ENCODE data around the gene TMEM229B. TPM values are rescaled to one million over a fixed set of nuclear protein-coding genes. Genes with fewer than 3 reads are reported as not detected.

TMEM229B gene
- total RNA-seq, 1 donor from 2014 or later: 9.8 TPM

DNA sequence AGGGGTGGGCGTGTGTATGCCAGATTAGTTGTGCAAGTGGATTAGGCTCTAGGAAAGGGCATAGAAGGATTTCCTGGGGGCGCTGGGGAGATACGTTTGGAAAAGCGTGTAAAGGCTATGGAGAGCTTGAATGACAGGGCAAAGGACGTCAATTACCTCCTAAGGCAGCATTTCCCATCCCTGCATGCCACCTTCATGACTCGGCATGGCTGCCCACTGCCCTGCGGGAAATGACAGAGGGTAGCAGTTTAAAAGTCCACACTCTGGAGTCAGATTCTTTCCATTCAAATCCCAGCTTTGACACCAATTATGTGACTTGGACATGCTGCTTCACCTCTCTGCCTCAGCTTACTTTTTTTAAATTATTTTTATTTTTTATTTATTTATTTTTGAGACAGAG lies 14.8 kb upstream of the TMEM229B start:
- Histone ChIP-seq H3K27me3 (no peaks in the 10 kb centered on the region), H3K9me3 (no peaks in the 10 kb centered on the region), H3K4me1 (no peaks in the 10 kb centered on the region), H3K4me3 (no peak overlapping the region), H3K27ac (no peak overlapping the region), H3K36me3 (no peaks in the 10 kb centered on the region)
- intact Hi-C loops (cut with DNase I): no loop called here
- no peak for TF ChIP-seq CTCF (IDR thresholded peaks at IDR 0.05)
- TF ChIP-seq POLR2A (IDR thresholded peaks at IDR 0.05): no peak
- no peak for TF ChIP-seq POLR2AphosphoS5 (IDR thresholded peaks at IDR 0.05; ENCODE audit: insufficient read depth in 1 of 2, low read depth in 1 of 2)
- no peak for DNase-seq (ENCODE audit: extremely low spot score in 2 of 2)

DNA sequence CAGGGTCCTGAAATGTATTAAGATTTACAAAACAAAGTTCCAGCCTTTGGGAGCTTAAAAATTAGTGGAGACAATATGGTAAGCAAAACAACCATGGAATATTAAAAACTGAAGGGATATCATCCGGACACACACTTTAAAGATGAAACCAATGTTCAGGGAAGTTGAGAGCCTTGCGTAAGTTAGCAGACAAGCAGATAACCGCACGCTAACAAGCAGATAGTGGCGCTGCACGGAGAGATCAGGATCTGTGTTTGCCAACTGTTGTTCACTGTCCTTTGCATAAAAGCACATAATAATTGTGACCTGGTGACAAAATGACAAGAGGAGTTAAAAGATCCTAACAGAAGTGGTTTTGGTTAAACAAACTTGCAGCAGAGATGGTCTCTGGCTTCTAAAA lies 14.3 kb upstream of the TMEM229B start:
- no peak overlapping the region for H3K4me3 ChIP-seq
- H3K4me1 ChIP-seq: no peaks in the 10 kb centered on the region
- intact Hi-C loops (cut with DNase I): no loop called here
- no peaks in the 10 kb centered on the region for H3K36me3 ChIP-seq
- DNase-seq (ENCODE audit: extremely low spot score in 2 of 2): no peak
- TF ChIP-seq POLR2AphosphoS5 (IDR thresholded peaks at IDR 0.05; ENCODE audit: insufficient read depth in 1 of 2, low read depth in 1 of 2): no peak
- TF ChIP-seq CTCF (IDR thresholded peaks at IDR 0.05): no peak
- TF ChIP-seq POLR2A (IDR thresholded peaks at IDR 0.05): no peak
- no peaks in the 10 kb centered on the region for H3K9me3 ChIP-seq
- no peaks in the 10 kb centered on the region for H3K27me3 ChIP-seq
- no peak overlapping the region for H3K27ac ChIP-seq

DNA sequence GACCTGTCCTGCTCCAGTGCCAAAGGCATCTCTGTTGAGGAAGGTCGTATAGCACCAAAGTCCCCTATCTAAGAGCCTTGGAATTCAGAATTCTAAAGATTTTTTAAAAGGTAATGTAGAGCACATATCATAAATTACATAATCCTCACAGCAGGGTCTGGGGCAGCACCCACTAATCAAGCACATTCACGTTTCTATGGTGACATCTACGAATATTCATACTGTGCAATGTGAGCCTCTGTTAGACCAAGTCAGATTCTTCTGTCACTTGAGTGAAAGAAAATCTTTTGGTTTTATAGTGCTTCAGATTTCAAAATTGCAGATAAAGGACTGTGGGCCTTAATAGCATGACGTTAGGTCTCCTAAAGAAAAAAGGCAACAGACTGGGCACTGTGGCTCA lies 13.1 kb upstream of the TMEM229B start:
- intact Hi-C loops (cut with DNase I): no loop called here
- Histone ChIP-seq H3K9me3 (no peaks in the 10 kb centered on the region), H3K36me3 (no peaks in the 10 kb centered on the region), H3K4me3 (no peak overlapping the region), H3K27me3 (no peaks in the 10 kb centered on the region), H3K27ac (no peak overlapping the region), H3K4me1 (no peaks in the 10 kb centered on the region)
- DNase-seq (ENCODE audit: extremely low spot score in 2 of 2): no peak
- no peak for TF ChIP-seq POLR2A (IDR thresholded peaks at IDR 0.05)

GRCh38 chr14:67500981-67501380 lies 12.5 kb upstream of the TMEM229B start:
- Histone ChIP-seq H3K27ac (no peak overlapping the region), H3K4me3 (no peak overlapping the region), H3K36me3 (no peaks in the 10 kb centered on the region), H3K9me3 (no peaks in the 10 kb centered on the region), H3K27me3 (no peaks in the 10 kb centered on the region), H3K4me1 (no peaks in the 10 kb centered on the region)
- no peak for DNase-seq (ENCODE audit: extremely low spot score in 2 of 2)
- TF ChIP-seq POLR2A (IDR thresholded peaks at IDR 0.05): no peak
- no peak for TF ChIP-seq CTCF (IDR thresholded peaks at IDR 0.05)
- TF ChIP-seq POLR2AphosphoS5 (IDR thresholded peaks at IDR 0.05; ENCODE audit: insufficient read depth in 1 of 2, low read depth in 1 of 2): no peak
- intact Hi-C loops (cut with DNase I): no loop called here

- DNase-seq (ENCODE audit: extremely low spot score in 2 of 2): no peak
- TF ChIP-seq CTCF (IDR thresholded peaks at IDR 0.05): no peak
- TF ChIP-seq POLR2AphosphoS5 (IDR thresholded peaks at IDR 0.05; ENCODE audit: insufficient read depth in 1 of 2, low read depth in 1 of 2): no peak
- no peak for TF ChIP-seq POLR2A (IDR thresholded peaks at IDR 0.05)
- intact Hi-C loops (cut with DNase I): no loop called here
- Histone ChIP-seq H3K4me3 (no peak overlapping the region), H3K27me3 (no peaks in the 10 kb centered on the region), H3K9me3 (no peaks in the 10 kb centered on the region), H3K36me3 (no peaks in the 10 kb centered on the region), H3K4me1 (no peaks in the 10 kb centered on the region), H3K27ac (no peak overlapping the region)
These were observed 9.2 kb upstream of the TMEM229B start for GRCh38 chr14:67497716-67498115.

DNA sequence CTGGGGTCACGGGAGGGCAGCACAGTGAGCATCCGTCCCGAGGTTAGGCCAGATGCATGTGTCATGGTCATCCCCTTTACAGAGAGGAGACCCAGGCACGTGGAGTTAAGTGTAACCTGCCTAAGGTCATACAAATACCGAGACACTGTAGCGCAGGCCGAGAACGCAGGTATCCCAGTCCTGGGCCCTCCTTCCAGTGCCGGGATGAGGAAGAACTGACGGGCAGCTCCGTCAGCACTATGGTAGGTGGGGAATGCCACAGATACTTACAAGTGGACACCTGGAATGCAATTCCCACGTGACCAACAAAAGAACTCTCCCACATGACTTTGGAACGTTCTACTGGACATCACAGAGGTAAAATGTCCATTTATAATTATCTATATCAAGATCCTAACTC lies 8.7 kb upstream of the TMEM229B start:
- TF ChIP-seq POLR2A (IDR thresholded peaks at IDR 0.05): no peak
- no peak for TF ChIP-seq CTCF (IDR thresholded peaks at IDR 0.05)
- TF ChIP-seq POLR2AphosphoS5 (IDR thresholded peaks at IDR 0.05; ENCODE audit: insufficient read depth in 1 of 2, low read depth in 1 of 2): no peak
- Histone ChIP-seq H3K36me3 (no peaks in the 10 kb centered on the region), H3K4me1 (no peaks in the 10 kb centered on the region), H3K27ac (no peak overlapping the region), H3K4me3 (no peak overlapping the region), H3K27me3 (no peaks in the 10 kb centered on the region), H3K9me3 (no peaks in the 10 kb centered on the region)
- intact Hi-C loops (cut with DNase I): no loop called here
- DNase-seq (ENCODE audit: extremely low spot score in 2 of 2): no peak

Data from vagina (tissue), 2 donors.